GM18519 (cell line): Measurements from ENCODE around the gene WDR93.

Experiments
- ATAC-seq: cut with Tn5 transposase; IDR thresholded peaks from one replicate; pipeline ENCODE4 v1.9.1; 2021; ENCODE audit warnings: mild to moderate bottlenecking, moderate library complexity; ENCODE audit not compliant: unreplicated experiment, low FRiP score

Gene WDR93

DNA sequence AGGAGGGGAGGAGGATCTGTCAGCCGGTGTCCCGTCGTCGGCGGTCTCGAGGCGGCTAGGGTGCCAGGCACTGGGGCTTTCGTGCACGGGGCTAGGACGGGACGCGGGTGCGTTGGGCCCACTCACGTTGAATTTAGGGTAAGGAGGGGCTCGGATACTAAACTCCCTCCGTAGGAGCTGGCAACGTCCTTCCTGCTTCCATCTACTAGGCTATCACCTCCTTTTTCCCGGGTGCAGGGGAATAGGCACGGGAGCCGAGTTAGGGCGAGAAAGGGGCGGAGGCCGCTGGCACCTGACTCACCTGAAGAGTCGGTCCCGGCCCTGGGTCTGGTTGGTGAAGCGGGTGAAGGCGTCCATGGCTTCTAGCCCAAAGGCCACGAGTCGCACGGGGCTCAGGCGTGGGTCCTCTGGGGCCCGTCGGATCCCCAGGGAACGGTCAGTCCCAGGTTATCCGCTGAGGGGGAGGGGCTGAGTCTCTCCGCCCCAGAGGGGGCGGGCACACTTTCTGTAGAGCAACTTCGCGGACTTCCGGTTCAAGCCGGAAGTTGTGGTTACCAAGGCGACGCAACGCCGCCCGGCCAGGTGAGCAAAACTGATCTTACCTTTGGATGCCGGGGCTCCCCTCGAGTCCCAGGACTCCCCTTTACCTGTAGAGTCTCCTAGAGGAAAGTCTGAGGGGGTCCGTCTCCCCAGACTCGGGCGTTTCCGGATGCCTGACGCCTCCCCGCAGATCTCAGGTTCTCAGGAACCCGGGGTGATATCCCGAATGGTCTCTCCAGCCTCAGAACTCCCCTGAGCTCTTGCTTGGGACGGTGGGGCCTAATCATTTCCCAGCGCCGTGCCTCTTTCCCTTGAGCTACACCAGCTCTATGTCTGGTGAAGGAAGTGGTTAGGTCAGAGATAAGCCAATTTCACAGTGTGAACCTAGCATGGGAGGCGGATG, at the start of gene WDR93, which contains the start of gene PEX11A:
WDR93 (plus strand) TSS at position 536 of the 943 bp plus-strand sequence. CDS start 10,936 bp downstream, outside the sequence.
PEX11A (minus strand) TSS at position 479 of the 943 bp plus-strand sequence; CDS start at position 357, 122 bp downstream.
- ATAC-seq, result peak; percentile 84

GRCh38 chr15:89641053-89641452, 49.6 kb upstream of the WDR93 start:
- no peak for ATAC-seq

DNA sequence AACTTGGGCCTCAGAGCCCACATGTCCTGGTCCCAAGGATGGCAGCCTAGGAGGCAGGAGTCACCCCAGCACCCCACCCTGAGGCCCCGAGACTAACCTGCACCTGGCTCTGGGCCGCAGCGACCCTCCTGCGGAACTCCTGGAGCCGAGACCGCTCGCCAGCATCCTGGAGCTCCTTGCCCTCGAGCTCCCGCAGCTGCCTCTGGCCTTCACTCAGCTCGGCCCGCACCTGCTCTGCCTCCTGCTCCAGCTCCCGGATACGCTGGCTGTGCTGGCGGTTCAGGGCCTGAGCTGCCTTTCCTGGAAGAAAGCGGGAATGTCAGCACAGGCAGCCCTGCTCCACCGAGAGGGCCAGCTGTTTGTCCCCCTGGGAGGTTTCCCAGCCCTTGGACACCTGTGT, 48.5 kb upstream of the WDR93 start:
- no peak for ATAC-seq

- ATAC-seq, result no peak
These were observed 44.9 kb upstream of the WDR93 start for GRCh38 chr15:89645680-89646079.

DNA sequence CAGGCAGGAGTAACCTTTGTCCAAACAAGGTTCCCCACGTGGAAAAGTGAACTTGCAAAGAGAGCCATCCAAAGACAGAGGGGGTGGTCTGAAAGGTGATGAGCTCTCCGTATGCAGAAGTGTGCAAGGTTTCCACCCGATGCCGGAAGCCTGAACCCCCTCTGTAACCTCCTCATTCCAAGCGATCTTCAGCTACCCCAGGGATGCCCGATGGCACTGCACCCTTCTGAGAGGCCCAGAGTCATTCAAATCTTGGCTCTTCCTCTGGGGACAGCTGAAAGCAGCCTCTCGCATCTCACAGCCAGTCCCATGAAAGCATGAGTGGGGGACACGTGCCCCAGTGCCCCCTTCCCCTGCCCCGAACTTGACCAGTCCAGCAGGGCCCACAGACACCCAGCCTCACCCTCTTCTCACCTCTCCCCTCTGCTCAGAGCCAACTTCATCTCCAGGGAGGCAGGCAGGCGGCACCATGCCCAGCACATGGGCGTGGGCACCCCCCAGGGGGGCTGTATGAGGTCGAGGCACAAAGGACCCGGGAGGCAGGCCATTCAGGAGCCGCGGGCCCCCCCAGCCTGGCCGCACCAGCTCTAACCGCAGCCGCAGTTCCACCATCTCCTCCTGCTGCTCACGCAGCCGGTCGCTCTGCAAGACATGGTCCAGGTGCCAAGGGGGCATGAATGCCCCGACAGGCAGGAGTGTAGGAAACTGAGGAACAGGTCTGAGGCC, 44.0 kb upstream of the WDR93 start:
- no peak for ATAC-seq

GRCh38 chr15:89647191-89647851, 43.3 kb upstream of the WDR93 start:
- ATAC-seq, result no peak

DNA sequence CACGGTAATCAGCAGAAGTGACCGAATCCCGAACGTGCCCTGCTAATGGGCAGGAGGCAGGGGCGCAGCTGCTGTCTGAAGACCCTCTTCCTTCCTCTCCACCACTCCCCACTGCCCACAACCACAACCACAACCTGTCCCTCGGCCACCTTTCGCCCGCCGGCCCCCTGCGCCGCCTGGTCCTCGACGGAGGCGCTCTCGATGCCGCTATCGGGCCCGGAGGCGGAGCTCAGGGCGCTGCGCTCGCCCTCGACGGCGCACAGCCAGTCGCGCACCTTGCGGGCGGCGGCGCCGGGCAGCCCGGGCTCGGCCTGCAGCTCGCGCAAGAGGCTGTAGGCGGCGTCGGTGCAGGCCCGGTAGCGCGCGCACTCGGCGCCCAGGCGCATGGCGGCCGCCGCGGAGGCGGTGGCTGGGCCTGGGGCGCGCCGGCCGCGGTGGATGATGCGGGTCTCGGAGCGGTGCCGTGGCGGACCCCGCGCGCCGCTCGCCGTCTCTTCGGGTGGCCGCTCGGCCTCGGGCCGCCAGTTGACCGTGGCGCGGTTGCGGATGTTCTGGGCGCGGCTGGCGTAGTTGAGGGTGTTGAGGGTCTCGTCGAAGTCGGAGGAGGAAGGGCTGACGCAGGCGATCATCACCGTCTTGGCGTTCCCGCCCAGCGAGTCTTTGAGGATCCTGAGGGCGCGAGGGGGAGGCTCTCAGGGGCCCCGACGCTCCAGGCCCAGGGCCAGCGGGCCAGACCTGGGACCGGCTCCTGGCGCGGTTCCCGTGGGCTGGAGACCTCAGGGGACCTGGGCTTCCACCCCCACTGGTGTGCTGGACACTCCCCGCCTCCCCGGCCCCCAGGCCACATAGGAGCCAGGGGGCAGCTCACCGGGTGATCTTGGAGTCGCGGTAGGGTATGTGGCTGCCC, 42.3 kb upstream of the WDR93 start:
- no peak for ATAC-seq

- ATAC-seq, result no peak
These were observed 41.5 kb upstream of the WDR93 start for GRCh38 chr15:89649013-89649625.

GRCh38 chr15:89649716-89650115, 40.9 kb upstream of the WDR93 start:
- ATAC-seq, result no peak

DNA sequence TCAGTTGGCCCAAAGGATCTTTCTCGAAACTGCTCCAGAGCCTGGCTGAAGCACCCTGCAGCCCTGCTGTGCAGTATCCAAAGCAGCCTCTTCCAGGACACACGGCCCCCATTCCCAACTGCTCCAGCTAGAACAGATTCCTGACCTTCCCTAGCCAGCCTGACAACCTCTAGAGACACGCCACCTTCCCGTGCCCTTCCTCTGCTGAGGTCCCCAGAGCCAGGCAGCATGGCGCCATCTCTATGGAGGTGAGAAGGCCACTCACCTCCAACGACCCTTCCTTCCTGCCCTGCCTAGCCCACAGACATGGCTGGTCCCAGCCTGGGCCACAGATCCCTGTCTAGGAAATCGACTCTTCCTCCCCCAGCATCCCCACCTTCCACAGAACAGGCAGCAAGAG, 38.5 kb upstream of the WDR93 start:
- no peak for ATAC-seq

DNA sequence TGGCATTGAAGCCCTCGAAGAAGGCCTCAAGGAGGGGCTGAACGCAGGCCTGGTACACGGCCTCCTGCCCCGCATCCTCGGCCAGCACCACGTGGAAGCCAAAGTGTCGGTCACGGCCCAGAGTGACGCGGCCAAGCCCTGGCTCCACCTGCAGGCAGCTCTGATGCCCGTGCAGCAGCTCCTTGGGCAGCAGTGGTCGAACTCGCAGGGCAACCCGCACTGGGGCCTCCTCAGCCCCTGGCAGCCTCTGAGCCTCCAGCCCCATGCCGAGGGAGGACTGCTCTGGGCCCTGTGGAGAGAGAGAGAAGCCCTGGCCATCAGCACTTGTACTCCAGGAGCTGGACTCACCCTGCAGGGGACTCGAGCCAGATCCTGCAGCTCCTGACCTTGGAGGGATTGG, 37.9 kb upstream of the WDR93 start:
- no peak for ATAC-seq

DNA sequence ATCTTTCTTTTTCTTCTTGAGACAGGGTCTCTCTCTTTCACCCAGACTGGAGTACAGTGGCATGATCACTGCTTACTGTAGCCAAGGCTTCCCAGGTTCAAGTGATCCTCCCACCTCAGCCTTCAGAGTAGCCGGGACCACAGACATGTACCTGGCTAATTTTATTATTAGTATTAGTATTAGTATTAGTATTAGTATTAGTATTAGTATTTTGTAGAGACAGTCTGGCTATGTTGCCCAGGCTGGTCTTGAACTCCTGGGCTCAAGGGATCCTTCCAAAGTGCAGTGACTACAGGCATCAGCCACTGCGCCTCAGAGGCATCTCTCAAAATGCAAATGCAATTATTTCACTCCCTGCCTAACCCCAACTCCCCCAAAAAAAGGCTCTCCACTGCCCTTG, 37.0 kb upstream of the WDR93 start:
- ATAC-seq, result no peak

GRCh38 chr15:89654301-89654761, 36.3 kb upstream of the WDR93 start:
- no peak for ATAC-seq

DNA sequence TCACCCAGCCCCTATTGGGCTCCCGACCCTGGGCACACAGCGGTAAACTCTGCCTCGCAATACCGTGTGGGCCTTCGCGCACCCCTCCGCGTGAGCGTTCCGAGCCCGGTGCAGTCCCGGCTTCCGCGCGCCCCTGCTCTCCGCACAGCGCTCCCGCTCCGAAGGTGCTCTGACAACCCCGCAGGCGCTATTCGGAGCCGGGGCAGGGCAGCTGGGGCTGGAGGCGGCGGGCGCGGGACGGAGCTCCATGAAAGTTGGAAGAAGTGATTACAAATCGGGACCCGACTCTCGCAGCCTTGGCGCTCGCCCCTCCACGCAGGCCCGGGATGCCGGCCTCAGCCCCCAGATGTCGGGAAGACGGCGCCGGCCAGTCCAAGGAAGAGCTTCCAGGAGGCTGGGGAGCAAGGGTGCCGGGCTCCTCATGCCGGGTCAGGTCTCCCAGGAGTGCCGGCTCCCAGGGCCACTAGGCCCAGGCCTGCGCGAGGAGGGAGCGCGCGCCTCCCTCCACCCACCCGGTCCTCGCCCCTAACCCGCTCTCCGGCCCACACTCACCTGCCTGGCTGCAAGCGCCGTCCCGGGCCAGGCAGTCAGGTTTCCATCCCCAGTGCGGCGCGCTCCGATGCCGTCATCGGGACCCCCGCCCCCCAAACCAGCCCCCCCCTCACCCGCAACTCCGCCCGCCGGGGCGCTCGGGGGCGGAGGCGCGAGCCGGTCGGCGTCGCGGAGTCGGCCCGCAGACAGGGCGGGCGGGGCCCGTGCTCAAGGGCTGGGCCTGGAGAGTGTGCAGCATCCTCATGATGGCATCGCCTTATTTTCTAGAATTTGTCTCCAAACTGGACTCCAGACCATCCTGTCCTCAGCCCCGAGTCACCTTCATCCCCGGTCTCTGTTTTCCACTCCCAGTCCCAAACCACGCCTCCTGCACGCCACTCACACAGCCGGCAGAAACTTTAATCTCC, 35.5 kb upstream of the WDR93 start, which contains the start of gene KIF7:
KIF7 (minus strand) TSS at position 621 of the 959 bp plus-strand sequence. CDS start 2,537 bp downstream, outside the sequence.
- no peak for ATAC-seq

GRCh38 chr15:89656116-89656815, 34.3 kb upstream of the WDR93 start:
- no peak for ATAC-seq

DNA sequence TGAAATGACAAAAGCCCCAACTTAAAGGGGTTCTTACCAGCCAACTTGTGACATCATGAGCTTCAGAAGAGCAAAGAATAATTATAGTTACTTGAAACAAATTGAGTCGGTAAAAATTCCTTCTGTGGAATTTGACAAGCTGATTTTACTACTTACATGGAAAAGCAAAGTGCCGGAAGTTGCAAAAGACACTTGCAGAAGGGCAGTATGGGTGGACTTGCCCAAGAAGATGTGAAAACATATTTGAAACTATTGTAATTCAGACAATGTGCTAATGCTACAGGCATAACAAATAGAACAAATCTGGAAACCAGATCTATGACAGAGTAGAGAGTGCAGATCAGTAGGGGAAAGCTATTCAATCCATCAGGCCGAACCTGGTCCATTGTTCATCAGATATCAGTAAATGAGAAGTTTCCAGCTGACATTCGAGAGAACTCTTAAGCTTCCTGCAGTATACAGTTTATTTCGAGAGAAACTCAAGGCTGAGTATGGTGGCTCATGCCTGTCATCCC, 32.9 kb upstream of the WDR93 start:
- no peak for ATAC-seq

DNA sequence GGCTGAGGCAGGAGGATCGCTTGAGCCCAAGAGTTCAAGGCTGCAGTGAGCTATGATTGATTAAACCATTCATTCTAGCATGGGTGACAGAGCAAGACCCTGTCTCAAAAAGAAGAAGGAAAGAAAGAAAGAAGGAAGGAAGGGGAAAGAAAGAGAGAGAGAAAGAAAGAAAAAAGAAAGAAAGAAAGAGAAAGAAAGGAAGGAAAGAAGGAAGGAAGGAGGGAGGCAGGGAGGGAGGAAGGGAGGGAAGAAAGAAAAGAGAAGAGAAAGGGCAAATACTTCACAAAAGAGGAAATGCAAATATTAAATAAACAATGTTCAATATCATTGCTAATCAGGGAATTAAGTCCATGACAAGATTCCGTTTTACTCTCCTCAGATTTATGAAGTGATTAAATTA, 31.3 kb upstream of the WDR93 start:
- ATAC-seq, result no peak
